ENCODE measurements around the gene TANGO6. TPM values are rescaled to one million over a fixed set of nuclear protein-coding genes. Genes with fewer than 3 reads are reported as not detected.

Gene TANGO6
- total and polyA plus RNA-seq, 10 of the 15 experiments (the other 5 are each of a cell fraction or from before 2014, with no cell fraction given): 1.1 to 20.6 (median 11.0) TPM

GRCh38 chr16:68884401-68884800 is 41.1 kb downstream of the TANGO6 start (continued):
- TF ChIP-seq MXI1 (IDR thresholded peaks at IDR 0.05; ENCODE audit: low read depth, low read length) (no peak), FOXM1 (IDR thresholded peaks at IDR 0.05; ENCODE audit: low read depth, low read length) (no peak)

GRCh38 chr16:68884861-68885720 is 41.8 kb downstream of the TANGO6 start:
- ChIA-PET RAD21 (ENCODE audit: unreplicated experiment) (no interaction called here), SMC1A (ENCODE audit: uncharacterized antibody, unreplicated experiment) (interaction anchor here (1.3 kb wide), 1 partner anchor 13 kb away, joined by 3 read pairs; no protein-coding TSS in a partner anchor), POLR2A (no interaction called here), CTCF (interaction anchor here (0.8 kb wide), 1 partner anchor 102 kb away, joined by 3 read pairs; no protein-coding TSS in a partner anchor)
- BruUV-seq (replicated peaks): no TSS peak
- FAIRE-seq (no peak), DNase-seq (ENCODE audit: low read depth, low spot score) (no peak), ATAC-seq (no peak)
- in situ Hi-C loops (cut with MboI): no loop called here
- no peak overlapping the region for H3K9ac ChIP-seq (ENCODE audit: control insufficient read depth, insufficient read depth, low read length)
- intact Hi-C loops (cut with micrococcal nuclease; ENCODE audit: unreplicated experiment): no loop called here
- no peaks in the 10 kb centered on the region for H3K9me3 ChIP-seq (replicated peaks; ENCODE audit: control insufficient read depth, insufficient read depth, low read length)
- H3K4me2 ChIP-seq (ENCODE audit: control insufficient read depth, insufficient read depth): no peak overlapping the region
- H2AFZ ChIP-seq (ENCODE audit: control insufficient read depth, low read depth, low read length): no peak overlapping the region
- 86% methylated on average over 7 of the region's 7 CpGs for WGBS (ENCODE audit: insufficient coverage, insufficient replicate concordance, low lambda C conversion rate, missing lambda C conversion rate)
- H3K27me3 ChIP-seq (replicated peaks in 1 of 2; ENCODE audit: control insufficient read depth in 2 of 2, insufficient read depth in 2 of 2, low read length in 1 of 2): no peaks in the 10 kb centered on the region
- peaks cover 0 to 3% of the 10 kb centered on the region in 2 experiments; a peak in 1 of 4 replicates for H3K36me3 ChIP-seq (ENCODE audit: control insufficient read depth in 2 of 2, insufficient read depth in 2 of 2, low read length in 1 of 2)
- no peaks in the 10 kb centered on the region for H3K79me2 ChIP-seq (ENCODE audit: control insufficient read depth, insufficient read depth, low read length)
- H4K20me1 ChIP-seq (ENCODE audit: control insufficient read depth, insufficient read depth): no peaks in the 10 kb centered on the region
- no peak overlapping the region for H3K4me3 ChIP-seq
- no peak overlapping the region for H3K27ac ChIP-seq (ENCODE audit: control insufficient read depth, insufficient read depth)
- TF ChIP-seq KLF5 (IDR thresholded peaks at IDR 0.05; ENCODE audit: partially characterized antibody) (no peak), WRNIP1 (IDR thresholded peaks at IDR 0.05; ENCODE audit: borderline replicate concordance, low read depth, low read length) (no peak), MYB (IDR thresholded peaks at IDR 0.05; ENCODE audit: borderline replicate concordance, low read depth, low read length) (no peak), IRF3 (IDR thresholded peaks at IDR 0.05) (no peak), GABPA (IDR thresholded peaks at IDR 0.05; ENCODE audit: low read depth) (no peak), NR2C2 (IDR thresholded peaks at IDR 0.05; ENCODE audit: borderline replicate concordance, control insufficient read depth, insufficient read length, low read depth) (no peak), TAF1 (IDR thresholded peaks at IDR 0.05; ENCODE audit: borderline replicate concordance, low read depth, low read length) (no peak), IRF5 (IDR thresholded peaks at IDR 0.05; ENCODE audit: borderline replicate concordance) (no peak), MAX (IDR thresholded peaks at IDR 0.05; ENCODE audit: low read depth, low read length) (no peak), CHD1 (IDR thresholded peaks at IDR 0.05; ENCODE audit: low read depth, low read length) (no peak), TBL1XR1 (IDR thresholded peaks at IDR 0.05; ENCODE audit: low read depth, low read length) (no peak), ZNF274 (IDR thresholded peaks at IDR 0.05; ENCODE audit: insufficient read depth, insufficient read length) (no peak), SIX5 (IDR thresholded peaks at IDR 0.05; ENCODE audit: low read depth, low read length, severe bottlenecking) (no peak), ATF3 (IDR thresholded peaks at IDR 0.05; ENCODE audit: borderline replicate concordance, extremely low read depth, low read depth, low read length) (no peak)
- H3K4me1 ChIP-seq (ENCODE audit: control insufficient read depth, insufficient read depth, low read length): no peaks in the 10 kb centered on the region
